ES-I3 (cell line): ENCODE results near the gene ZNF747.

Experiments used
- H3K36me3 ChIP-seq: 2 replicates; pipeline ENCODE4 v1.6.1; 2013; ENCODE audit warnings: mild to moderate bottlenecking, low read length, control low read depth, moderate library complexity; ENCODE audit not compliant: insufficient read depth
- H3K4me1 ChIP-seq: 2 replicates; pipeline ENCODE4 v1.6.1; 2013; ENCODE audit warnings: mild to moderate bottlenecking, control low read depth, low read length; ENCODE audit not compliant: insufficient read depth
- H3K9ac ChIP-seq: 2 replicates; pipeline ENCODE4 v1.6.1; 2013; ENCODE audit warnings: low read depth, mild to moderate bottlenecking, low read length, moderate library complexity
- H3K9me3 ChIP-seq: 2 replicates; pipeline ENCODE4 v1.6.1; 2013; ENCODE audit warnings: mild to moderate bottlenecking, low read length, moderate library complexity; ENCODE audit not compliant: control insufficient read depth, insufficient read depth

Gene ZNF747

DNA sequence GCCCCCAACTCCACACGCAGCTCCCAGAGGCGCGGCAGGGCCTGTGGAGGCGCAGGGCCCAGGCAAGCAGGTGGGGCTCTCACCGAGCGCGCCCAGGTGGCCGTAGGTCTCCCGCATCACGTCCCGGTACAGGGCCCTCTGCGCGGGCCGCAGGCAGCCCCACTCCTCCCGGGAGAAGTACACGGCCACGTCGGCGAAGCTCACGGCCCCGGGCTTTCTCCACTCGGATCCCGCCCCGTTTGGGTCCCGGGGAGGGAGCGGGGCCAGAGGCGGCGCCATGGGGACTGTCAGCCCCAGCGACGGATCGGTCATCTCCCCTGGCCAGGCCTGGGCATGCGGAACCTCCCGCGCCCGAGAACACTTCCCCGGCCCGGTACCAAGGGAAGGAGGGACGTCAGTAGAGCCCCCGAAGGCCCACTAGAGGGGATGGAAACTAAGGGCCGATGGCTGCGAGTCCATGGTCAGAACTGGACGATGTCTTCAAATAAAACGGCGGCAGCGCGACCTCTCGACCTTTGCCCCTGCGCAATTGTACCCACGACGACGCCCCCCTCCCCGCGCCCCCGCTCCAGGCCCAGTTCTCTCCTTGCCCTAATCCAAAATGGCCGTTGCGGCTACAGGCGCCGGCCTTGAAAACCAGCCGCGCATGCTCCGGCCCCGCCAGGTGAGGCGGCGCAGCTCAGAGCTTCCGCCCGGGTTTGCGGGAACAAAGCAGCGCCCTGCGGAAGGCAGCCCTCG, at the start of gene ZNF747:
Gene ZNF747 (minus strand): TSS at position 491 of the 738 bp plus-strand sequence. CDS start 179 bp downstream, at position 312.
- Histone ChIP-seq H3K36me3 (0 out of 2 replicates have a peak, but pooled peaks cover 3% of the 10 kb centered on the region), H3K9ac (peak within 1 kb of the TSS; percentile 90), H3K4me1 (no peaks in the 10 kb centered on the region; the same call in 1 of the 2 replicates), H3K9me3 (no peaks in the 10 kb centered on the region)

DNA sequence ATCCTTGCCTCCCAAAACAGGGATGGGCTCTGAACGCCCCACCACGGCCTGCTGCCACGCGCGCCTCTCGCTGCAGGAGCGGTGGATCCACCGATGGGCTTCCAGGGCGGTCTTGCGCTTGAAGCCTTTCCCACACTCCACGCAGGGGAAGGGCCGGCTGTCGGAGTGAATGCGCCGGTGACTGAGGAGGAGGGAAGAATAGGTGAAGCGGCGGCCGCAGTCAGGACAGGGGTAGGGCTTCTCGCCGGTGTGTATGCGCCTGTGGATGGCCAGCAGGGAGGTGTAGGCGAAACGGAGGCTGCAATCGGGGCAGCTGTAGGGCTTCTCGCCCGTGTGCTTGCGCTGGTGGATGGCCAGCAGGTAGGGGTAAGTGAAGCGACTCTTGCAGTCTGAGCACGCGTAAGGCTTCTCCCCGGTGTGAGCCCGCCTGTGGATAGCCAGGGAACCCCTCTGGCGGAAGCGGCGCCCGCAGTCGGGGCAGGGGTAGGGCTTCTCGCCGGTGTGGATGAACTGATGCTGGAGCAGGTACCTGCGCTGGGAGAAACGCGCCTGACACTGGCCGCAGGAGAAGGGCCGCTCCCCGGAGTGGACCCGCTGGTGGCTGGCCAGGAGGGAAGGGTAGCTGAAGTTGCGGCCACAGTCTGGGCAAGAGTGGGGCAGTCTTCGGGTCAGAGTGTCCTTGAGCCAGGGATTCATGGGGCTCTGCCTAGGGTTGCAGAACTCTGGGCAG, 48.1 kb upstream of the ZNF747 start:
- Histone ChIP-seq H3K4me1 (no peaks in the 10 kb centered on the region), H3K36me3 (peaks cover 6% of the 10 kb centered on the region; the same call in 1 of the 2 replicates), H3K9ac (no peak overlapping the region), H3K9me3 (no peaks in the 10 kb centered on the region)

DNA sequence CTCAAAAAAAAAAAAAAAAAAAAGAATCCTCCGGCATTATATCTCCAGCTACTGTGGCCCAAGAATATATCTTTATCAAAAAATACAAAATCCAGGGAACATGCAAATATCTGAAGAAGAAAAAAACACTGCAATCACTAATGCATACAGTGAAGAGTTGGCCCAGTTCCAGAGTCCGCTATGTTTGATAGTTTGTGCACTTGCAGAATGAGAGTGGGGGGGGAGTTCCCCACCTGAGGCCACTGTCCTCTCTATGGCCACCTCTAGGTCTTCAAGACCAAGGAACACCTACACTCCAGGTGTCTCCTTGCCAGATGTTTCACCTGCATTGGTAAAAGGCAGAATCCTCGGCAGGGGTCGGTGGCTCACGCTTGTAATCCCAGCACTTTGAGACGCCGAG, 46.8 kb upstream of the ZNF747 start:
- Histone ChIP-seq H3K9me3 (no peaks in the 10 kb centered on the region), H3K9ac (no peak overlapping the region), H3K36me3 (peaks cover 6% of the 10 kb centered on the region; the same call in 1 of the 2 replicates), H3K4me1 (no peaks in the 10 kb centered on the region)

DNA sequence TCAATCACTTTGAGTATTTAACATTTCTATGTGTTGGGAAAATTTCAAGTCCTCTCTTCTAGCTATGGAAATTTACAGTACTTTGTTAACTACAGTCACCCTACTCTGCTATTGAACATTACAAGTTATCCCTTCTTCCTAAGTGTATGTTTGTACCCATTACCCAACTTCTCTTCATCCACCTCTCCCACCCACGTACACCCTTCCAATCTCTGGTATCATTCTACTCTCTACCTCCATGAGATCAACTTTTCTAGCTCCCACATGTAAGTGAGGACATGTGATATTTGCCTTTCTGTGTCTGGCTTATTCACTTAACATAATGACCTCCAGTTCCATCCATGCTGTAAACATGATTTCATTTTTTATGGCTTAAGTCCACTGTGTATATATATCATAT, 40.0 kb upstream of the ZNF747 start:
- Histone ChIP-seq H3K9ac (no peak overlapping the region), H3K4me1 (peaks cover 5% of the 10 kb centered on the region; the same call in 1 of the 2 replicates), H3K36me3 (peaks cover 6% of the 10 kb centered on the region; the same call in 1 of the 2 replicates), H3K9me3 (no peaks in the 10 kb centered on the region; the same call in 1 of the 2 replicates)

DNA sequence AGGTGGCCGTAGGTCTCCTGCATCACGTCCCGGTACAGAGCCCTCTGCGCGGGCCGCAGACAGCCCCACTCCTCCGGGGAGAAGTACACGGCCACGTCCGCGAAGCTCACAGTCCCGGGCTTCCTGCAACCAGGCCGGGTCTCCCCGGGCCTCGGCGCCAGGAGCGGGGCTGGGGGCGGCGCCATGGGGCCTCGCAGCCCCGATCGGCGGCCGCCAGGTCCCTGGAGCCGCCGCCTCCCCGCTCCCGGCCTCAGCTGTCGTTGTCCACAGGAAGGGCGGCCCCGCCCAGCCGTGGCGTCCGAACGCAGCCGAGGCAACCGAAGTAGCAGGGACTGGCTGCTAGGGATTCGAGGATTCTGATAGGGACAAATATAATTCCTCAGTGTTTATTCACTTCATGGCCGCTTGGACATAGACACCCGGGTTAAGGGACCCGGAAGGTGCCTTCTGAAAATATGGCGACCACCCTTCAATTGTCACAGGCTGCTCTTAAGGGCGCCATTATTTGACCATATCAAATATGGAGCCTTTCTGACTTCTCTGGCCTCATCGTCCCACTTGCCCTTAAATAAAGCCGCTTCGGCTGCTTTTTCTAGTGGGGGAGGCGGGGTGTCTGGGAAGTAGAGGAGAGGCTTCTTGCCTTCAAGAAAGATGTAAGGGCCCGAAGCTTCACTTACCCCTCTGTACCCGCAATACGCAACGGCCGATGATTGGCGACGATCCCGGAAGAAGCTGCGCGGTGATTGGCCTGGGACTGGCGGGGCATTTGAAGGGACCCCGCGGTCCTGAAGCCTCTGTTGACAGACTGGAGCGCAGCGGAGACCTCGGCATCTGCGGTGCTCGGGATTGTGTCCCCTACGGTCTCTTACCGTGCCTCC, 37.0 kb upstream of the ZNF747 start, which contains the start of gene ZNF688:
Gene ZNF688 (minus strand): TSS at position 270 of the 878 bp plus-strand sequence. CDS start 85 bp downstream, at position 185.
- Histone ChIP-seq H3K9me3 (no peaks in the 10 kb centered on the region; the same call in 1 of the 2 replicates), H3K36me3 (no peaks in the 10 kb centered on the region), H3K9ac (peak within 1 kb of the TSS; percentile 93), H3K4me1 (peaks cover 5% of the 10 kb centered on the region; the same call in 1 of the 2 replicates)

DNA sequence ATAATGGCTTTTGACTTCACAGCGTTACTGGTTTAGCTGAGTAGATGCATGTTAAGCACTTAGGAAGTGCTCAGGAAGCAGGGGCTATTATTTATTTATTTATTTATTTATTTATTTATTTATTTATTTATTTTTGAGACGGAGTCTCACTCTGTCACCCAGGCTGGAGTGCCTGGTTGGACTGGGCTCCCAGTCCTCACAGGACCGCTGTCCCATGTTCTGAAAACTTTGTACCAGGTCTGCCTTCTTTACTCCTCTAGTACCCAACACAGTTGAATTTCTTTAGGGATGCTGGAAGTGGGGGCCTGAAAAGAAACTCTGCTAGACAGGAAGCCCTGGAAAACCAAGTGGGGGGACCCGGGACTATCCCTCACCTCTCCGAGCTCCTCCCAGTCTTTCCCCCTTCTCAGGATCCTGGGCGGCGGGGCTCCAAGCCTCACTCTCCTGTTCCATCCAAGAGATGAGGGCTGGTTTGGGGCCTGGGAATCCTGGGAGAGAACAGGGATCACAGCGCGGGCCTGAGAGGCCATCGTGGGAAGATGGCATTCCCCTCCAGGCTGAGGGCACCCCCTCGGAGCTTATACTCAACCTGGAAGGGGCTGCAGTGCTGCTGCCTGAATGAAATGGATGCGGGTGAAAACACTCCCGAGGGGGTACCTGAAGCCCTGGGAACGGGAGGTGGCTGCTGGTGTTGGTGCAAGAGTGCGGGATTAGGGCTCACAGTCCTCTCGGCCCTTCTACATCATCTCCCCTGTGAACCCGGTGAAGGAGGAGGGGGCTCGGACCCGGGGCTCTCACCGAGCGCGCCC, 36.2 kb upstream of the ZNF747 start:
- no peaks in the 10 kb centered on the region; the same call in 1 of the 2 replicates for H3K9me3 ChIP-seq
- peaks cover 5% of the 10 kb centered on the region; the same call in 1 of the 2 replicates for H3K4me1 ChIP-seq
- H3K9ac ChIP-seq = peak overlapping the region; percentile 93
- no peaks in the 10 kb centered on the region for H3K36me3 ChIP-seq

DNA sequence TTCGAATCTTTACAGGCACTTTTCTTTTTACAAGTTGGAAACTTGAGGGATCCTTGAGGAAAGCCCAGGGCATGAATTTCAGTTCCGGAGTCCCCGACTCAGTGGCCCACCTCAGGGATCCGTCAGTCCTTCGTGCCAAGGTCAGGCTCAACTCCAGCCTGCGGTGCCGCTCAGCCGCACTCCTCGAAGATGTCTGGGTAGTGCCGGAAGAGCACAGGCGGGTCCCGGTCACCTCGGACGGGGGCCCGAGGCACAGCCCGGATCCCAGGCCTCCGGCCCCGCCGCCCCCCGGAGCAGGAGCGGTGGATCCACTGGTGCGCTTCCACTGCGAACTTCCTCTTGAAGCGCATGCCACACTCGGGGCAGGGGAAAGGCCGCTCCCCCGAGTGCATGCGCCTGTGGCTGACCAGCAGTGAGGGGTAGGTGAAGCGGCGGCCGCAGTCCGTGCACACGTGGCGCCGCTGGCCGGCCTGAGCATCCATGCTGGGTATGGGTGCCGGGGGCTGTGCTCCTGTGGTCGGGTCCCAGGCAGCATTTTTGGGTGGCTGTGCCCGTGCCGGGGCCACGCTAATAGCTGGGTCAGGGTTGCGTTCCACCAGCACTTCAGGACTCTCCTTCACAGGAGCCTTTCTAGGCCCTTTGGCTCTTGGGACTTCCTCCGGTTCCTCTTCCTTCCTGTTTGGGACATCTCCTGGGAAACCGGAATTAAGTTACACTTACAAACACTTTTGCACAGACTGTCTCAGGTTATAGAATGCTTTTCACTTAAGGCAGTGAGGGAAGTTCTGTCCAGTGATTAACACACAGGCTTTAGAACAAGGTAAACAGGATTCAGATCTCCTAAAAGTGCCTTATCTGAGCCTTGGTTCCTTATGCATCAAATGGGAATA, 35.3 kb upstream of the ZNF747 start:
- Histone ChIP-seq H3K4me1 (peaks cover 5% of the 10 kb centered on the region; the same call in 1 of the 2 replicates), H3K36me3 (no peaks in the 10 kb centered on the region), H3K9me3 (no peaks in the 10 kb centered on the region; the same call in 1 of the 2 replicates), H3K9ac (no peak overlapping the region; the same call in 1 of the 2 replicates)

DNA sequence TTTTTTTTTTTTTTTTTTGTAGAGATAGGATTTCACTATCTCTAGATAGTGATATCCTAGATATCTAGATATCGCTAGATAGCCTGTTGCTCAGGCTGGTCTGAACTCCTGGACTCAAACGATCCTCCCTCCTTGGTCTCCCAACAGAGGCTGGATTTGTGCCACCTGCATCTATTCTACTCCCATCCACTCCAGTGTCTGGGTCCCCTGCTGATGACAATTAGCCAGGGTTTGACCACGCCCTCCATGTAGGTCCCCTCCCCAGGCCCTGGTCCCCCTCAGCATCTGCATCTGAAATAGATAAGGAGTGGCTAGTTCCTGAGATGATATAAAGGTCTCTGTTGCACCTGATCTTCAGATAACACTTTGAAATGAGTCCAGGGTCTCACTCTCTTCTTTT, 34.6 kb upstream of the ZNF747 start:
- Histone ChIP-seq H3K9ac (no peak overlapping the region), H3K36me3 (no peaks in the 10 kb centered on the region), H3K4me1 (peaks cover 5% of the 10 kb centered on the region; the same call in 1 of the 2 replicates), H3K9me3 (no peaks in the 10 kb centered on the region; the same call in 1 of the 2 replicates)

DNA sequence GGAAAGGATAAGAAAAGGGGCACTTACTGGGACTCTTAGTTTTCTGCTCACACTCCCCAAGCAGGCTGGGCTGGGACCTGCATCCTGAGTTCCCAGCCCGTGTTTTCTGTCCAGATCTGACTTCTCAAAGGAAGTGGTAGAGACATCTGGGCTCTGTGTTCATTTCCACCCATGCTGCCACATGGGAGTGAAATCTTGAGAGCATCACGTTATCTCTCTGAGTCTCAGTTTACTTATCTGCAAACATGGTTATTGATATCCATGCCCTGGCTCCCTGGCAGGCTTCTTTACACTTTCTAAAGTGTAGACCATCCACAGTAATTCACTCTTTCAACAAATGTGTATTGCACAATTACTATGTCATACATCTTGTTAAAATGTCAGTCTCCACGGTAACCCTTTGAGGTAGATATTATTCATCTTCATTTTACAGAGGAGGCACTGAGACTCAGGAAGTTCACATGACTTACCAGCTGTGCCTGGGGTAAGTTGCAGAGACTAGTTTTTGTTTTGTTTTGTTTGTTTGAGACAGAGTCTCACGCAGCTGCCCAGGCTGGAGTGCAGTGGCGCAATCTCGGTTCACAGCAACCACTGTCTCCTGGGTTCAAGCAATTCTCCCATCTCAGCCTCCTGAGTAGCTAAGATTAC, 33.5 kb upstream of the ZNF747 start:
- H3K36me3 ChIP-seq = no peaks in the 10 kb centered on the region
- H3K9ac ChIP-seq = no peak overlapping the region
- H3K9me3 ChIP-seq = no peaks in the 10 kb centered on the region; the same call in 1 of the 2 replicates
- peaks cover 5% of the 10 kb centered on the region; the same call in 1 of the 2 replicates for H3K4me1 ChIP-seq

DNA sequence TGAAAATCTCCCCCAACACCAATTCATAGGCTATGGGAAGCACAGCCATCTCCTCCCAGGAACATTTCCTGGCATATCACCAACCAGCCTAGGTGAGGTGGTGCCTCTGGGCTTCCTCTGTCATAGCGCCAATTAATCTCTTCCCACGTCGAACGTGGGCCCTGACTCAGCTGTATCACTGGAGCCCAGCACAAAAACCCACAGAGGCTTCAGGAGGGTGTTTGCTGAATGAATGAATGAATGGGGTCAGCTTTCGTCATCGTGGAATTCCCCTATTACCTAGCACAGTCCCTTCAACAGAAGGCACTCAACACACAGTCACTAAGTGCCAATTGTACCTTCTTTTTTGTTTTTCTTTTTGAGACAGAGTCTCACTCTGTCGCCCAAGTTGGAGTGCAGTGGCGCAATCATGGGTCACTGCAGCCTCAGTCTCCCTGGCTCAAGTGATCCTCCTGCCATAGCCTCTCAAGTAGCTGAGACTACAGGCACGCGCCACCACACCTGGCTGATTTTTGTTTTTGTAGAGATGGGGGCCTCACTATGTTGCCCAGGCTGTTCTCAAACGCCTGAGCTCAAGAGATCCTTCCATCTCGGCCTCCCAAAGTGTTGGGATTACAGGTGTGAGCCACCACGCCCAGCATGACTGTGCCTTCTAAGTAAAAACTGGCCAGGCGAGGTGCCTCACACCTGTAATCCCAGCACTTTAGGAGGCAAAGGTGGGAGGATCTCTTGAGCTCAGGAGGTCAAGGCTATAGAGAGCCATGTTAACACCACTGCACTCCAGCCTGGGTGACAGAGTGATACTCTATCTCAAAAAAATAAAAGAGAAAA, 32.7 kb upstream of the ZNF747 start:
- H3K9ac ChIP-seq = no peak overlapping the region
- no peaks in the 10 kb centered on the region for H3K36me3 ChIP-seq
- H3K9me3 ChIP-seq = no peaks in the 10 kb centered on the region; the same call in 1 of the 2 replicates
- peaks cover 5% of the 10 kb centered on the region; the same call in 1 of the 2 replicates for H3K4me1 ChIP-seq

DNA sequence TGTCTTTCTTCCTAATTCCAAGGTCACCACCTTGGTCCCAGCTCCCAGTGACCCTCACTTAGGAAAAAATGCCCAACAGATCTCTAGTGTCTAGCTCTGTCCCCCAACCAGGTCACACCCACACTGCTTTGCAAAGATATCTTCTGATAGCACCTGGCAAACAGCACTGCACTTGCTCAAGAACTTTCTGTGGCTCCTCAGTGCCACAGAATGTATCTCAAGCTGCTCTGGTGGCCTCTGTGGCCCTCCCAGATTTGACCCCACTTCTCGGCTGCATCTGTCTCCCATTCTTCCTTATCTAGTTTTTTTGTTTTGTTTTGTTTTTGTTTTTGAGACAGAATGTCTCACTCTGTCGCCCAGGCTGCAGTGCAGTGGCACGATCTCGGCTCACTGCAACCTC, 31.9 kb upstream of the ZNF747 start:
- peaks cover 5% of the 10 kb centered on the region; the same call in 1 of the 2 replicates for H3K4me1 ChIP-seq
- H3K9ac ChIP-seq = no peak overlapping the region
- no peaks in the 10 kb centered on the region for H3K36me3 ChIP-seq
- H3K9me3 ChIP-seq = no peaks in the 10 kb centered on the region; the same call in 1 of the 2 replicates
